ENCODE measurements around the gene MAN1A1.

The MAN1A1 gene

GRCh38 chr6:119318176-119318575 lies 31.4 kb downstream of the MAN1A1 start:
- no peak overlapping the region for H3K27ac ChIP-seq (ENCODE audit: extremely low read depth, low read depth, low read length)
- no peak for TF ChIP-seq ZNF549 (tag by site-specific recombination; IDR thresholded peaks at IDR 0.05)
- no peak for TF ChIP-seq KLF1 (tag by site-specific recombination; IDR thresholded peaks at IDR 0.05)
- TF ChIP-seq CTCF (tag by site-specific recombination; IDR thresholded peaks at IDR 0.05), result no peak
- TF ChIP-seq ZBTB8A (tag by site-specific recombination; IDR thresholded peaks at IDR 0.05), result no peak
- no peak for TF ChIP-seq GFI1B (tag by site-specific recombination; IDR thresholded peaks at IDR 0.05)
- TF ChIP-seq ZNF660 (tag by site-specific recombination; IDR thresholded peaks at IDR 0.05), result no peak
- TF ChIP-seq ZNF488 (tag by site-specific recombination; IDR thresholded peaks at IDR 0.05), result no peak
- no peak for TF ChIP-seq ZNF791 (tag by site-specific recombination; IDR thresholded peaks at IDR 0.05)
- TF ChIP-seq ZNF324 (tag by site-specific recombination; IDR thresholded peaks at IDR 0.05), result no peak
- no peak for TF ChIP-seq ZNF398 (tag by site-specific recombination; IDR thresholded peaks at IDR 0.05)
- TF ChIP-seq ZFHX2 (tag by site-specific recombination; conservative IDR thresholded peaks at IDR 0.05), result no peak
- TF ChIP-seq ZNF585B (tag by site-specific recombination; IDR thresholded peaks at IDR 0.05), result no peak
- no peak for TF ChIP-seq ZNF510 (tag by site-specific recombination; IDR thresholded peaks at IDR 0.05; ENCODE audit: insufficient replicate concordance)
- TF ChIP-seq ZNF133 (tag by site-specific recombination; IDR thresholded peaks at IDR 0.05), result no peak
- TF ChIP-seq ZNF157 (tag by site-specific recombination; IDR thresholded peaks at IDR 0.05), result no peak
- TF ChIP-seq ZNF248 (tag by site-specific recombination; IDR thresholded peaks at IDR 0.05), result no peak
- TF ChIP-seq ZNF350 (tag by site-specific recombination; IDR thresholded peaks at IDR 0.05), result no peak
- TF ChIP-seq ZSCAN16 (tag by site-specific recombination; IDR thresholded peaks at IDR 0.05), result no peak
- TF ChIP-seq ZEB2 (tag by site-specific recombination; IDR thresholded peaks at IDR 0.05), result no peak
- ChIA-PET POLR2A (no interaction called here), CTCF (interaction anchor here (0.7 kb wide), 2 partner anchors 169 to 188 kb away, joined by 3 to 4 read pairs; no protein-coding TSS in a partner anchor)
- H3K9me3 ChIP-seq (ENCODE audit: control insufficient read depth, insufficient read depth, low read depth, low read length), result no peaks in the 10 kb centered on the region
- no peaks in the 10 kb centered on the region for H3K4me1 ChIP-seq (ENCODE audit: control insufficient read depth, insufficient read depth, low read length)
- peaks cover 0 to 4% of the 10 kb centered on the region in 2 experiments; a peak in 1 of 3 replicates for H3K36me3 ChIP-seq (ENCODE audit: control insufficient read depth in 2 of 2, insufficient read depth in 1 of 2, low read length in 2 of 2)
- no peak overlapping the region for H3K4me3 ChIP-seq (ENCODE audit: low read depth, low read length)

GRCh38 chr6:119317007-119317406 lies 32.6 kb downstream of the MAN1A1 start:
- Histone ChIP-seq H3K36me3 (ENCODE audit: control insufficient read depth in 2 of 2, insufficient read depth in 1 of 2, low read length in 2 of 2) (peaks cover 0 to 4% of the 10 kb centered on the region in 2 experiments; a peak in 1 of 3 replicates), H3K27ac (ENCODE audit: extremely low read depth, low read depth, low read length) (no peak overlapping the region), H3K9me3 (ENCODE audit: control insufficient read depth, insufficient read depth, low read depth, low read length) (no peaks in the 10 kb centered on the region), H3K4me1 (ENCODE audit: control insufficient read depth, insufficient read depth, low read length) (no peaks in the 10 kb centered on the region), H3K4me3 (ENCODE audit: low read depth, low read length) (no peak overlapping the region)
- TF ChIP-seq ZNF112 (tag by site-specific recombination; IDR thresholded peaks at IDR 0.05), result no peak
- no peak for TF ChIP-seq ZNF433 (tag by site-specific recombination; IDR thresholded peaks at IDR 0.05; ENCODE audit: low read depth)
- TF ChIP-seq ZNF10 (tag by site-specific recombination; IDR thresholded peaks at IDR 0.05), result no peak
- TF ChIP-seq ZBTB6 (tag by site-specific recombination; IDR thresholded peaks at IDR 0.05), result no peak
- TF ChIP-seq SCRT1 (tag by site-specific recombination; IDR thresholded peaks at IDR 0.05; ENCODE audit: borderline replicate concordance), result no peak
- no peak for TF ChIP-seq ZNF48 (tag by site-specific recombination; IDR thresholded peaks at IDR 0.05)
- CTCF ChIA-PET, result interaction anchor here (0.6 to 1.1 kb wide), 2 partner anchors 17 to 1178 kb away, joined by 3 to 7 read pairs; no protein-coding TSS in a partner anchor
- POLR2A ChIA-PET, result no interaction called here

Data from HEK293 (cell line).